A673 (cell line): ENCODE measurements around the gene RNF149. TPM values are rescaled to one million over a fixed set of nuclear protein-coding genes. Genes with fewer than 3 reads are reported as not detected.

ENCODE experiments used
- BruUV-seq: library from RNA; stranded (reverse); fragments of 400-500 nt; replicated peaks from 2 replicates; lab custom pipeline; 2021; lab: Mats Ljungman, UMichigan
- CTCF ChIA-PET: fragments of 300-600 bp; sonication (Branson Sonifier 250); formaldehyde crosslinking; loops from one replicate; lab custom pipeline; 2022; ENCODE audit warnings: antibody characterized with exemption; lab: Charles Lee
- POLR2A ChIA-PET: fragments of 300-600 bp; sonication (Branson Sonifier 250); formaldehyde crosslinking; loops from one replicate; lab custom pipeline; 2022; ENCODE audit warnings: antibody characterized with exemption; ENCODE audit not compliant: low non-redundant PET; lab: Charles Lee
- DNase-seq: peaks from one replicate; pipeline ENCODE4 v3.0.0-alpha.2; 2015; ENCODE audit warnings: low spot score
- H3K27ac ChIP-seq: fragments of 200-600 bp; sonication (generic); 2 replicates; pipeline ENCODE4 v1.5.1; 2016; ENCODE audit warnings: mixed run types, low read depth, mild to moderate bottlenecking, mixed read lengths, antibody characterized with exemption, low read length; ENCODE audit not compliant: poor library complexity, severe bottlenecking
- H3K27me3 ChIP-seq: fragments of 200-600 bp; sonication (generic); replicated peaks from 2 replicates; pipeline ENCODE4 v1.6.1; 2017; ENCODE audit warnings: mixed run types, low read depth, mild to moderate bottlenecking, mixed read lengths, antibody characterized with exemption, low read length; ENCODE audit not compliant: insufficient read depth, poor library complexity
- H3K36me3 ChIP-seq: fragments of 200-600 bp; sonication (generic); 2 replicates; pipeline ENCODE4 v1.6.1; 2016; ENCODE audit warnings: mixed run types, mild to moderate bottlenecking, mixed read lengths, antibody characterized with exemption, low read length; ENCODE audit not compliant: insufficient read depth, poor library complexity, severe bottlenecking
- H3K4me1 ChIP-seq: fragments of 200-600 bp; sonication (generic); 2 replicates; pipeline ENCODE4 v1.6.1; 2017; ENCODE audit warnings: mixed run types, mild to moderate bottlenecking, mixed read lengths, antibody characterized with exemption, low read length; ENCODE audit not compliant: insufficient read depth, poor library complexity, severe bottlenecking
- H3K4me3 ChIP-seq: fragments of 200-600 bp; sonication (generic); 2 replicates; pipeline ENCODE4 v1.5.1; 2016; ENCODE audit warnings: low read depth, mixed run types, mild to moderate bottlenecking, mixed read lengths, low read length; ENCODE audit not compliant: poor library complexity, severe bottlenecking
- H3K9me3 ChIP-seq: fragments of 200-600 bp; sonication (generic); 2 replicates; pipeline ENCODE4 v1.6.1; 2016; ENCODE audit warnings: mixed run types, low read depth, mild to moderate bottlenecking, mixed read lengths, antibody characterized with exemption, low read length; ENCODE audit not compliant: poor library complexity, severe bottlenecking
- EZH2 ChIP-seq: fragments of 200-600 bp; sonication (generic); IDR thresholded peaks from 2 replicates; pipeline ENCODE4 v1.6.1; 2017; ENCODE audit warnings: borderline replicate concordance, low read depth, mild to moderate bottlenecking, mixed read lengths, antibody characterized with exemption, low read length; ENCODE audit not compliant: poor library complexity, severe bottlenecking
- intact Hi-C: fragments of 100-400 bp; cut with micrococcal nuclease; formaldehyde crosslinking; loops from one replicate; pipeline ENCODE4 v1.10.0; 2022; ENCODE audit not compliant: unreplicated experiment
- total RNA-seq: library from RNA; stranded (reverse); gene quantifications from 2 replicates; pipeline ENCODE4 v1.2.3, GENCODE V29; 2021
- TF ChIP-seq, protein P1 (sequence below): fragments of 300-800, 200-600 bp; sonication (generic); conservative IDR thresholded peaks from 2 replicates; pipeline ENCODE4 v1.5.1; 2017; ENCODE audit warnings: low read depth, mild to moderate bottlenecking, antibody characterized with exemption, low read length, moderate library complexity, mixed read lengths

RNF149 gene
- total RNA-seq, 1 experiment from 2014 or later = 26.8 TPM

DNA sequence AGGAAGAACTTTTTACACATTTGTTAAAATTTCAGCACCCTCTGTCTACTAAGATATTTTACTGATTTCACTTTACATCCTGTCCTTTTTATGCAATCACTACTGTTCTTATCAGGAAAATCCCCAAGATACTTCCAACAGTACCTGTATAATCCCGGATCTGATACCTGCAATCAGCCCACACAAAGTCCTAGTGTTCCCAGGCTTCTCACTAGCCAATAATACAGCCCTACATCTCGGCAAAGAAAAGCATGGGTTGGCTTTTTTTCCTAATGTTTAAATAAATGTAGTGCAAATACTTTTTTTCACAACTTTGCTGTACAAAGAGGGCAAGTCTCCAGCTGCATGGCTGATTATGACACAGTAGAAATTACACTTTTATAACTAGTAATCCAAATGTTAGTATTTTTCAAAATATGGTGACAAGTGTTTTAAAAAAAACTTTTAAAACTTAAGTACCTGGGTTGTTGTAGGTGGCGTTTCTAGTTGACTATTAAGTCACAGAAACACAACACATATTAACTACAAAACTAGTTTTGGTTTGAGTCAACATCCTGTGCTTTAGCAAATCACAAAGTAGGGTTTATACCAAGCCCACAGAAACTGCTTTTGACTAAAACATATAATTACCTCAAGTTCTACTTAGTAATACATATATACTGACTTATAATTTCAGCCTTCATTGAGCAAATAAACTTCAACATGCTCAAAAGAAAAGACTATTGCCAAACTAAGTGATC, 36.3 kb downstream of the RNF149 start:
- no TSS peak for BruUV-seq

DNA sequence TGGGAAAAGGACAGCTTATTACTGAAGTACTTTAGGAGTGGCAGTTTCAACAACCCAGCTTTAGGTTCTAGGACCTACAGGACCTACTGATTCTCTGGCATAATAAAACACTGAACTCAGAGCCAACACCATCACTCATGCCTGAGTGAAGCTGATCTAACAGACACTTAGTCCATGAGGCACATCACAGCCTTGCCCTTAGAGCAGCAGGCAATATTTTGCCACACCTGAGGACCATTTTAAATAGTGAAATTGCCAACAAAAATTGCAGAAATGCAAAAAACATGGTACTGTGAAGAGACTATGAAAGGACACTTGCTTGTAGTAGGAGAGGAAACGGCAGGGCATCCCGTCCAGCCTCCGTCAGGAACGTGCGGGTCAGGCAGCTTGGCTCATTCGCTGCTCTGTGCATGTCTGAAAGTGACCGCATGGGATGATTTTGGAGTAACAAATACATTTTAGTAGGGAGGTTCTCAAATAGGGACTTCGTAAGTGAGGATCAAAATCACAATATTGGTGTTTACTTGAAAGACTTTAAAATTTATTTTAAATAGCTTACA, 37.7 kb downstream of the RNF149 start:
- CTCF ChIA-PET = interaction anchor here (1.0 kb wide), 1 partner anchor 71 kb away, joined by 3 read pairs; no protein-coding TSS in a partner anchor
- no TSS peak for BruUV-seq
- H3K9me3 ChIP-seq = no peaks in the 10 kb centered on the region
- POLR2A ChIA-PET = no interaction called here
- no peaks in the 10 kb centered on the region for H3K4me1 ChIP-seq
- intact Hi-C loops = no loop called here
- no peak overlapping the region for H3K4me3 ChIP-seq
- H3K27me3 ChIP-seq = no peaks in the 10 kb centered on the region
- peaks cover 65% of the 10 kb centered on the region for H3K36me3 ChIP-seq
- DNase-seq = no peak
- no peak overlapping the region for H3K27ac ChIP-seq
- TF ChIP-seq, protein P1, sequence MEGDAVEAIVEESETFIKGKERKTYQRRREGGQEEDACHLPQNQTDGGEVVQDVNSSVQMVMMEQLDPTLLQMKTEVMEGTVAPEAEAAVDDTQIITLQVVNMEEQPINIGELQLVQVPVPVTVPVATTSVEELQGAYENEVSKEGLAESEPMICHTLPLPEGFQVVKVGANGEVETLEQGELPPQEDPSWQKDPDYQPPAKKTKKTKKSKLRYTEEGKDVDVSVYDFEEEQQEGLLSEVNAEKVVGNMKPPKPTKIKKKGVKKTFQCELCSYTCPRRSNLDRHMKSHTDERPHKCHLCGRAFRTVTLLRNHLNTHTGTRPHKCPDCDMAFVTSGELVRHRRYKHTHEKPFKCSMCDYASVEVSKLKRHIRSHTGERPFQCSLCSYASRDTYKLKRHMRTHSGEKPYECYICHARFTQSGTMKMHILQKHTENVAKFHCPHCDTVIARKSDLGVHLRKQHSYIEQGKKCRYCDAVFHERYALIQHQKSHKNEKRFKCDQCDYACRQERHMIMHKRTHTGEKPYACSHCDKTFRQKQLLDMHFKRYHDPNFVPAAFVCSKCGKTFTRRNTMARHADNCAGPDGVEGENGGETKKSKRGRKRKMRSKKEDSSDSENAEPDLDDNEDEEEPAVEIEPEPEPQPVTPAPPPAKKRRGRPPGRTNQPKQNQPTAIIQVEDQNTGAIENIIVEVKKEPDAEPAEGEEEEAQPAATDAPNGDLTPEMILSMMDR = no peak
- no peak for TF ChIP-seq EZH2

More for the DNA sequence above, 36.3 kb downstream of the RNF149 start:
- no peak for DNase-seq
- H3K9me3 ChIP-seq = no peaks in the 10 kb centered on the region
- ChIA-PET CTCF (no interaction called here), POLR2A (interaction anchor here (0.6 kb wide), 1 partner anchor 49 kb away, joined by 3 read pairs; no protein-coding TSS in a partner anchor)
- no peak overlapping the region for H3K27ac ChIP-seq
- no peak overlapping the region for H3K4me3 ChIP-seq
- no peak for TF ChIP-seq EZH2
- TF ChIP-seq, protein P1 = no peak
- no peaks in the 10 kb centered on the region for H3K4me1 ChIP-seq
- H3K36me3 ChIP-seq = peaks cover 58% of the 10 kb centered on the region
- intact Hi-C loops = no loop called here
- H3K27me3 ChIP-seq = no peaks in the 10 kb centered on the region

DNA sequence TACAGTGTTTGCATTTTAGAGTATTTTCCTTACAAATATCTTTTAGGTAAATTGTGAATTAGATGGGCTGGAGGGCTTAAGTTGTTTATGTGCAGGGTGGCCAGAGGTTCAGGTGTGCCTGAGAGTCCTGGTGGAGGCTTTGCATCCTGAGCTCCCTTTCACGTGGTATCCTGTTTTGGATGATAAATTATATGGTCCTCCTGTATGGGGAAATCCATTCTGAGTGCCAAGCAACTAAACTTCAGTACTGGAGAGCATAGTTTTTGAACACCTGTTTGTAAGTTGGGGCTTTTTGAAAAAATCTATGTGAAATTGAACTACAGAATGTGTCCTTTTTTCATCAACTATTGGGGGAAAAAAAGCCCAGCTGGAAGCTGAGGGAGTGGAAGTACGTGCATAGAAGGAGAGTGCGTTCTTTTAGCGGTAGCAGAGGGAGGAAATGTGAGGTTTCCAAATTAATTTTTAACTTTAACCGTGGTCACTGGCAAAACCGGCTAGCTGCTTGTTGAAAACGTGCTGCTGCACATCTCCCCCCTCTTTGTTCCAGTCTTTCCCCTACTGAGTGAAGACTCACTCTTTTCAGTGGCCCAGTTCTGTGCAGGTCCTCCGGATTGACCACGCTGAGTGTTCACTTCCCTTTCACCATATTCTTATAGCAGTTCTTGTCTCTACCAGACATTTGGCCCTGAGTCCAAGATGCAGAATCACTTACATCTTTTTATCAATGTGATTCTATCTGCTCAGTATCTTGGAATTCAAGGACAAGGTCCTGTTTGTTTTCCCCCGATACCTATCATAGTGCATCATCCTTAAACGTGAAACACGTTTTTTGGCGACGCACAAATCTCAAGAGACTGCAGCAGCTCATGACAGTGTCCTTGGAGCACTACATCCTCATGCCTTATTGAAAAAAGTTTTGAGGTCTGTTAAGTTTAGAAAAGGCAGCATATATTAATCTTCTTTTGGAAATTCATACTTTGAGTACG, 40.5 kb downstream of the RNF149 start:
- Histone ChIP-seq H3K4me3 (no peak overlapping the region), H3K9me3 (no peaks in the 10 kb centered on the region), H3K4me1 (no peaks in the 10 kb centered on the region), H3K27me3 (no peaks in the 10 kb centered on the region), H3K27ac (no peak overlapping the region), H3K36me3 (peaks cover 80% of the 10 kb centered on the region)
- intact Hi-C loops = no loop called here
- ChIA-PET CTCF (no interaction called here), POLR2A (no interaction called here)
- TF ChIP-seq, protein P1 = no peak
- TF ChIP-seq EZH2 = no peak
- no peak for DNase-seq
- no TSS peak for BruUV-seq
